Measurements from ENCODE around the gene EPB41L4A.

The EPB41L4A gene

GRCh38 chr5:112339761-112340160, 79.3 kb downstream of the EPB41L4A start:
- Histone ChIP-seq H3K27me3 (ENCODE audit: insufficient read depth, poor library complexity, severe bottlenecking) (no peaks in the 10 kb centered on the region), H3K27ac (replicated peaks) (no peak overlapping the region), H3K4me3 (replicated peaks; ENCODE audit: insufficient read depth, low read length) (no peak overlapping the region)
- DNase-seq (ENCODE audit: low read depth in 1 of 2, low spot score in 1 of 2): no peak
- TF ChIP-seq GABPA (IDR thresholded peaks at IDR 0.05; ENCODE audit: low read depth) (no peak), SPI1 (IDR thresholded peaks at IDR 0.05; ENCODE audit: borderline replicate concordance, low read depth) (no peak), POLR2AphosphoS5 (IDR thresholded peaks at IDR 0.05; ENCODE audit: low read depth) (no peak), REST (IDR thresholded peaks at IDR 0.05; ENCODE audit: insufficient replicate concordance, low read depth) (no peak), CTCF (IDR thresholded peaks at IDR 0.05; ENCODE audit: insufficient read depth, low read length) (no peak)

DNA sequence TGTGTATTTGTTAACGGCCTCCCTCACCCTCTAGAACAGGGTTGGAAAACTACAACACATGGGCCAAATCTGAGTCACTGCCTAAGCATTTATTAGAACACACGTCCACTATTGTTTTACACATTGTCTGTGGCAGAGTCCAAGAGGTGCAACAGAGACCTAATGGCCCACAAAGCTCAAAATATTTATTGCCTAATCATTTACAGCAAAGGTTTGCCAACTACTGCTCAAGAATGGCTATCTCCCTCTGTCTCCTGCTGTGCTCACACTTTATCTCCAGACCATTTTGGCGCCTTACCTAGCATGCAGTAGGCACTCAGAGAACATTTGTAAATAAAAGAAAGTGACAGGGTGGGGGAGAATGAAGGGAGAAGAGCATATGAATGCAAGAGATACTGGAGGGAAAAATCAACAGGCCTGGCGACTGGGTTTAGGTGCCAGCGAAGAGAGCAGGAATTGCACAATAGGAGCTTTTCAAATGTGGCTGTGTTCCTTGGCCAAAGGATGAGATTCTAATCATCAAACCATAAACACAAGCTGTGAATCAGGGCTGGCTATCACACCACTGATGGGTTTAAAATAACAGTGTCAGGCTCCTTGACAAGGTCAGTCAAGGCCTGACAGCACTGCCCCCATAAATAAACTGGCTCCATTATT, 80.3 kb downstream of the EPB41L4A start:
- no peaks in the 10 kb centered on the region for H3K27me3 ChIP-seq (ENCODE audit: insufficient read depth, poor library complexity, severe bottlenecking)
- TF ChIP-seq CTCF (IDR thresholded peaks at IDR 0.05; ENCODE audit: insufficient read depth, low read length) (no peak), REST (IDR thresholded peaks at IDR 0.05; ENCODE audit: insufficient replicate concordance, low read depth) (no peak), SPI1 (IDR thresholded peaks at IDR 0.05; ENCODE audit: borderline replicate concordance, low read depth) (no peak), GABPA (IDR thresholded peaks at IDR 0.05; ENCODE audit: low read depth) (no peak), POLR2AphosphoS5 (IDR thresholded peaks at IDR 0.05; ENCODE audit: low read depth) (no peak)
- no peak for DNase-seq (ENCODE audit: low read depth in 1 of 2, low spot score in 1 of 2)

GRCh38 chr5:112333331-112333781, 85.7 kb downstream of the EPB41L4A start:
- Histone ChIP-seq H3K27ac (replicated peaks) (no peak overlapping the region), H3K4me3 (replicated peaks; ENCODE audit: insufficient read depth, low read length) (no peak overlapping the region), H3K27me3 (ENCODE audit: insufficient read depth, poor library complexity, severe bottlenecking) (no peaks in the 10 kb centered on the region)
- TF ChIP-seq POLR2AphosphoS5 (IDR thresholded peaks at IDR 0.05; ENCODE audit: low read depth): no peak
- TF ChIP-seq CTCF (IDR thresholded peaks at IDR 0.05; ENCODE audit: insufficient read depth, low read length): no peak
- TF ChIP-seq GABPA (IDR thresholded peaks at IDR 0.05; ENCODE audit: low read depth): no peak
- no peak for TF ChIP-seq REST (IDR thresholded peaks at IDR 0.05; ENCODE audit: insufficient replicate concordance, low read depth)
- TF ChIP-seq SPI1 (IDR thresholded peaks at IDR 0.05; ENCODE audit: borderline replicate concordance, low read depth): no peak
- no peak for DNase-seq (ENCODE audit: low read depth in 1 of 2, low spot score in 1 of 2)

More for the DNA sequence above, 80.3 kb downstream of the EPB41L4A start:
- Histone ChIP-seq H3K4me3 (replicated peaks; ENCODE audit: insufficient read depth, low read length) (no peak overlapping the region), H3K27ac (replicated peaks) (no peak overlapping the region)

All from HL-60 (cell line).